Hepatocyte (in vitro differentiated cells): Measurements from ENCODE around the gene ZMIZ1. TPM values are rescaled to one million over a fixed set of nuclear protein-coding genes. Genes with fewer than 3 reads are reported as not detected.

Experiments
- DNase-seq: peaks from one replicate; pipeline ENCODE4 v3.0.0-alpha.2; 2016; ENCODE audit warnings: low spot score
- H2AFZ ChIP-seq: fragments of 200-600 bp; sonication (generic); 2 replicates; pipeline ENCODE4 v1.6.0; 2016; ENCODE audit warnings: antibody characterized with exemption, mild to moderate bottlenecking
- H3K27ac ChIP-seq: fragments of 200-600 bp; sonication (generic); 2 replicates; pipeline ENCODE4 v1.5.1; 2016; ENCODE audit warnings: mild to moderate bottlenecking
- H3K27me3 ChIP-seq: fragments of 200-600 bp; sonication (generic); 2 replicates; pipeline ENCODE4 v1.6.1; 2016
- H3K36me3 ChIP-seq: fragments of 200-600 bp; sonication (generic); replicated peaks from 2 replicates; pipeline ENCODE4 v1.5.1; 2016; ENCODE audit warnings: low read depth; ENCODE audit not compliant: insufficient read depth
- H3K4me1 ChIP-seq: fragments of 200-600 bp; sonication (generic); 2 replicates; pipeline ENCODE4 v1.5.1; 2016; ENCODE audit warnings: mild to moderate bottlenecking, moderate library complexity; ENCODE audit not compliant: insufficient read depth
- H3K4me2 ChIP-seq: fragments of 200-600 bp; sonication (generic); 2 replicates; pipeline ENCODE4 v1.6.0; 2016
- H3K4me3 ChIP-seq: fragments of 200-600 bp; sonication (generic); 2 replicates; pipeline ENCODE4 v1.5.1; 2016; ENCODE audit warnings: mild to moderate bottlenecking
- H3K79me2 ChIP-seq: fragments of 200-600 bp; sonication (generic); 2 replicates; pipeline ENCODE4 v1.6.0; 2017; ENCODE audit warnings: mild to moderate bottlenecking
- H3K9me2 ChIP-seq: fragments of 200-600 bp; sonication (generic); replicated peaks from 2 replicates; pipeline ENCODE4 v1.6.0; 2017; ENCODE audit warnings: mild to moderate bottlenecking; ENCODE audit not compliant: insufficient read depth
- H3K9me3 ChIP-seq: fragments of 200-600 bp; sonication (generic); 2 replicates; pipeline ENCODE4 v1.5.1; 2016; ENCODE audit warnings: low read depth, mild to moderate bottlenecking
- H4K20me1 ChIP-seq: fragments of 200-600 bp; sonication (generic); 2 replicates; pipeline ENCODE4 v1.6.0; 2016; ENCODE audit warnings: mild to moderate bottlenecking; ENCODE audit not compliant: insufficient read depth, poor library complexity, severe bottlenecking
- EZH2 ChIP-seq: fragments of 200-600 bp; sonication (generic); IDR thresholded peaks from 2 replicates; pipeline ENCODE4 v1.6.1; 2016; ENCODE audit warnings: antibody characterized with exemption, mild to moderate bottlenecking, borderline replicate concordance
- EZH2phosphoT487 ChIP-seq: fragments of 200-600 bp; sonication (generic); IDR thresholded peaks from one replicate; pipeline ENCODE4 v1.6.1; 2018; ENCODE audit warnings: antibody characterized with exemption, mild to moderate bottlenecking, low read depth, moderate library complexity; ENCODE audit not compliant: unreplicated experiment, severe bottlenecking
- WGBS: methylation state at CpG from one replicate; pipeline ENCODE4 v1.1.6; 2016; ENCODE audit warnings: low lambda C conversion rate; ENCODE audit errors: missing lambda C conversion rate; 5-methylcytosine and 5-hydroxymethylcytosine counted together
- polyA plus RNA-seq: library from polyadenylated mRNA; unstranded; fragments of >200 nt; fragmentation: Nextera tagmentation; extraction: Ambion mirVana; gene quantifications from 2 replicates; pipeline ENCODE4 v1.2.1, GENCODE V29; 2016
- total RNA-seq: library from RNA; depleted of rRNA; stranded (reverse); fragments of >200 nt; gene quantifications from 2 replicates; pipeline ENCODE4 v1.2.3, GENCODE V29; 2014
- TF ChIP-seq, protein P1 (sequence below): fragments of 200-600 bp; sonication (generic); IDR thresholded peaks from 2 replicates; pipeline ENCODE4 v1.5.1; 2016; ENCODE audit warnings: antibody characterized with exemption, mild to moderate bottlenecking; ENCODE audit not compliant: poor library complexity

Gene ZMIZ1
- total and polyA plus RNA-seq, 2 experiments from 2014 or later = 30.9 to 32.4 TPM

DNA sequence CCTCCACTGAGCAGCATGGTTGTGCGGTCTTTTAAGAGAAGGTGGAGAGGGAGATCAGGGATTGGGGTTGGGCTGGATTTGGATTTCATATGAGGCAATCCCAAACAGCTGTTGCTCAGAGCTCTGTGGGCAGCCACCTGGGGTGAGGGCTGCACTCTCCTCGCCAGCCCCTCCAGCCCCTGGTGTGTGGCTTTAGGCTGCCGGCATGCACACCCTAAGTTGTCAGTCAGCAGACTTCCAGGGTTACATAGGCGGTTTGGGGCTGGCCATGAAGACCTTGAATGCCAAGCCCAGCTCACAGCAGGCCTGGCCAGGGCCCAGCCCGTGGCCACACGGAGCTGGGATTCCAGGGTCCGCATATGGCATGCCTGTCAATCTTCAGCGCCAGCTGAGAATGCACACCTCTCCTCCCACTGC is 54.8 kb downstream of the ZMIZ1 start:
- no peaks in the 10 kb centered on the region for H3K27me3 ChIP-seq
- no peak overlapping the region for H3K27ac ChIP-seq
- no peaks in the 10 kb centered on the region for H3K9me2 ChIP-seq
- peaks cover 15% of the 10 kb centered on the region for H3K4me1 ChIP-seq
- no peak overlapping the region for H2AFZ ChIP-seq
- 90% methylated on average over 8 of the region's 8 CpGs for WGBS
- peaks cover 79% of the 10 kb centered on the region for H4K20me1 ChIP-seq
- no peak for DNase-seq
- peaks cover 71% of the 10 kb centered on the region for H3K79me2 ChIP-seq
- no peak overlapping the region for H3K4me2 ChIP-seq
- H3K36me3 ChIP-seq = no peaks in the 10 kb centered on the region
- no peak overlapping the region for H3K4me3 ChIP-seq
- TF ChIP-seq, protein P1, sequence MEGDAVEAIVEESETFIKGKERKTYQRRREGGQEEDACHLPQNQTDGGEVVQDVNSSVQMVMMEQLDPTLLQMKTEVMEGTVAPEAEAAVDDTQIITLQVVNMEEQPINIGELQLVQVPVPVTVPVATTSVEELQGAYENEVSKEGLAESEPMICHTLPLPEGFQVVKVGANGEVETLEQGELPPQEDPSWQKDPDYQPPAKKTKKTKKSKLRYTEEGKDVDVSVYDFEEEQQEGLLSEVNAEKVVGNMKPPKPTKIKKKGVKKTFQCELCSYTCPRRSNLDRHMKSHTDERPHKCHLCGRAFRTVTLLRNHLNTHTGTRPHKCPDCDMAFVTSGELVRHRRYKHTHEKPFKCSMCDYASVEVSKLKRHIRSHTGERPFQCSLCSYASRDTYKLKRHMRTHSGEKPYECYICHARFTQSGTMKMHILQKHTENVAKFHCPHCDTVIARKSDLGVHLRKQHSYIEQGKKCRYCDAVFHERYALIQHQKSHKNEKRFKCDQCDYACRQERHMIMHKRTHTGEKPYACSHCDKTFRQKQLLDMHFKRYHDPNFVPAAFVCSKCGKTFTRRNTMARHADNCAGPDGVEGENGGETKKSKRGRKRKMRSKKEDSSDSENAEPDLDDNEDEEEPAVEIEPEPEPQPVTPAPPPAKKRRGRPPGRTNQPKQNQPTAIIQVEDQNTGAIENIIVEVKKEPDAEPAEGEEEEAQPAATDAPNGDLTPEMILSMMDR = no peak
- TF ChIP-seq EZH2phosphoT487 (no peak), EZH2 (no peak)
- H3K9me3 ChIP-seq = no peaks in the 10 kb centered on the region

DNA sequence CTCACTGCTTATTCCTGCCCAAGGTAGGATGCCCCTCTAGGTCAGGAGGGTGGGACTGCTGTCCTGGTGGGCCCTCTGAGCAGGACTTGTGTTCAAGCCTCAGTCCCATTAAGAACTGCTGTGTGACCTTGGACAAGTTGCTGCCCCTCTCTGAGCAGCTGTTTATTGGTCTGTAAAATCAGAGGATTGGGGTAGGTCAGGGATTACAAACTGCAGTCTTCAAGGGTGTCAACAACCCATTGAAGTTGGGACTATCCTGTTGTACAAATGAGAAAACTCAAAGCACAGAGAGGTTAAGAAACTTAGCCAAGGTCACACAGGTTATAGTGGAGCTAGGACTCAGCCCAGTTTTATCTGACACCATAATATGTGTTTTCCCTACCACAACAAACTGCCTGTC is 55.3 kb downstream of the ZMIZ1 start:
- Histone ChIP-seq H3K9me3 (no peaks in the 10 kb centered on the region), H4K20me1 (peaks cover 80% of the 10 kb centered on the region), H3K4me2 (no peak overlapping the region), H2AFZ (no peak overlapping the region), H3K4me1 (peaks cover 20% of the 10 kb centered on the region), H3K9me2 (no peaks in the 10 kb centered on the region), H3K36me3 (no peaks in the 10 kb centered on the region), H3K27me3 (no peaks in the 10 kb centered on the region), H3K79me2 (peaks cover 71% of the 10 kb centered on the region), H3K4me3 (no peak overlapping the region), H3K27ac (no peak overlapping the region)
- no peak for TF ChIP-seq EZH2
- no peak for TF ChIP-seq EZH2phosphoT487
- TF ChIP-seq, protein P1 = no peak
- no peak for DNase-seq

DNA sequence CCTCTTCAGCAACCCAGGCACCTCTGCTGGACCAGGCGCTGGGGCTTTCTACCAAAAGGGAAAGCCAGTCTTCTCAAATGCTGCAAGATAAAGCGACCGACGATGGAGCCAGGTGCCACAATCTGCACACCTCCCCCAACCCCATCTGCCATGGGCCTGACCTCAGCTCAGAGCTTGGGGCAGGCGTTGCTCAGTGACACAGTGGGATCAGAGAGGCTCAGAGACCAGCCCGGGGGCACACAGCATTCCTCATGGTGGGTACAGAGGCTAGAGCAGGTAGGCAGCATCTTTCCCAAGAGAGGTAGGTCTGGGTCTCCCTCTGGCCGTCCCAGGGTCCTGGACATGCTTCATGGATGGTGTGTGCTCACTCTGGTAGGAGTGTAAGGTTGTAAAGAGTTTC is 56.3 kb downstream of the ZMIZ1 start:
- H3K9me2 ChIP-seq = no peaks in the 10 kb centered on the region
- peaks cover 31% of the 10 kb centered on the region for H3K4me1 ChIP-seq
- H3K27me3 ChIP-seq = no peaks in the 10 kb centered on the region
- peaks cover 71% of the 10 kb centered on the region for H3K79me2 ChIP-seq
- no peak overlapping the region for H3K4me3 ChIP-seq
- DNase-seq = no peak
- 86% methylated on average over 7 of the region's 7 CpGs for WGBS
- H4K20me1 ChIP-seq = peaks cover 80% of the 10 kb centered on the region
- TF ChIP-seq, protein P1 = no peak
- TF ChIP-seq EZH2 (no peak), EZH2phosphoT487 (no peak)
- H2AFZ ChIP-seq = no peak overlapping the region
- H3K4me2 ChIP-seq = no peak overlapping the region
- no peaks in the 10 kb centered on the region for H3K36me3 ChIP-seq
- H3K9me3 ChIP-seq = no peaks in the 10 kb centered on the region
- no peak overlapping the region for H3K27ac ChIP-seq
